Thyroid gland (tissue), 4 donors: ENCODE measurements around the gene SLC38A10.

Experiments used
- POLR2A ChIP-seq, 2 donors: fragments of 450-650 bp; IDR thresholded peaks; one replicate each; pipeline ENCODE4 v1.6.1; 2017; ENCODE audit warnings: antibody characterized with exemption in 2 of 2, mild to moderate bottlenecking in 2 of 2, moderate library complexity in 1 of 2
- TF ChIP-seq, protein P1 (sequence below), 6 experiments: fragments of 200-600 bp in 3 of 6; fragments of 450-650 bp in 3 of 6; sonication (generic) in 3 of 6; IDR thresholded peaks; one replicate each; pipeline ENCODE4 v1.5.1; 2016 to 2019; ENCODE audit warnings: antibody characterized with exemption in 6 of 6, mild to moderate bottlenecking in 2 of 6, inconsistent platforms in 1 of 6, moderate library complexity in 1 of 6

DNA sequence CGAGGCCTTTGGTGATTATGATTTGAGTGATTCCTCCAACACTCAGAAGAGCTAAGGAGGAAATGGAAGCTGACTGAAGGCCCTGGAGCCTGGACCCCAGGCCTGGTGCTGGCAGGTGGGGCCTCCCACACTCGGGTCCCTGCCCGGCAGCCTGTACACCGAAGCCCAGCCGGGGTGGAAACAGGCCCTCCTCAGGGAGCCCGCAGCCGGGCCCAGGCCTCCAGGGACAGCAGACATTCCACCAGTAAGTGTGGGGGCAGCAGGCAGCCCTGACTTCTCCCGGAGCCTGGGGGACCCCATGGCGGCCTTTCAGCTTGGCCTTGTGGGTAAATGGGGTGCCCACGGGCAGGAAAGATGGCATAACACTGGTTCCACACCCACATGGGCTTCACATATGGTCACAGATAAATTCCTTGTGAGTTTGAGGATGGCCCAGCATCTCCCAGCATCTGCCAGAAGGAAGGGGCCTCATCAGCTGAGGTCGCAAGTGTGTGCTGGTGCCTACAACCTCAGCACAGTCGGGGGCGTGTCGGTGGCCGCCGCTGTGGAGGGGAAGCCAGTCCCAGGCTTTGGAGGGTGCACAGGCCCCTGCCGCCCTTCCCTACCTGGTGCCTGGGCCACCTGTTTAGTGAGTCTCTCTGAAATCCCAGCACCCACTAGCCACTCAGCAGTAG lies 29.2 kb upstream of the SLC38A10 start:
- TF ChIP-seq, protein P1, sequence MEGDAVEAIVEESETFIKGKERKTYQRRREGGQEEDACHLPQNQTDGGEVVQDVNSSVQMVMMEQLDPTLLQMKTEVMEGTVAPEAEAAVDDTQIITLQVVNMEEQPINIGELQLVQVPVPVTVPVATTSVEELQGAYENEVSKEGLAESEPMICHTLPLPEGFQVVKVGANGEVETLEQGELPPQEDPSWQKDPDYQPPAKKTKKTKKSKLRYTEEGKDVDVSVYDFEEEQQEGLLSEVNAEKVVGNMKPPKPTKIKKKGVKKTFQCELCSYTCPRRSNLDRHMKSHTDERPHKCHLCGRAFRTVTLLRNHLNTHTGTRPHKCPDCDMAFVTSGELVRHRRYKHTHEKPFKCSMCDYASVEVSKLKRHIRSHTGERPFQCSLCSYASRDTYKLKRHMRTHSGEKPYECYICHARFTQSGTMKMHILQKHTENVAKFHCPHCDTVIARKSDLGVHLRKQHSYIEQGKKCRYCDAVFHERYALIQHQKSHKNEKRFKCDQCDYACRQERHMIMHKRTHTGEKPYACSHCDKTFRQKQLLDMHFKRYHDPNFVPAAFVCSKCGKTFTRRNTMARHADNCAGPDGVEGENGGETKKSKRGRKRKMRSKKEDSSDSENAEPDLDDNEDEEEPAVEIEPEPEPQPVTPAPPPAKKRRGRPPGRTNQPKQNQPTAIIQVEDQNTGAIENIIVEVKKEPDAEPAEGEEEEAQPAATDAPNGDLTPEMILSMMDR (IDR thresholded peaks at IDR 0.05), result no peak
- no peak for TF ChIP-seq POLR2A (IDR thresholded peaks at IDR 0.05)
